Measurements from ENCODE around the gene PITPNB.

Gene PITPNB

DNA sequence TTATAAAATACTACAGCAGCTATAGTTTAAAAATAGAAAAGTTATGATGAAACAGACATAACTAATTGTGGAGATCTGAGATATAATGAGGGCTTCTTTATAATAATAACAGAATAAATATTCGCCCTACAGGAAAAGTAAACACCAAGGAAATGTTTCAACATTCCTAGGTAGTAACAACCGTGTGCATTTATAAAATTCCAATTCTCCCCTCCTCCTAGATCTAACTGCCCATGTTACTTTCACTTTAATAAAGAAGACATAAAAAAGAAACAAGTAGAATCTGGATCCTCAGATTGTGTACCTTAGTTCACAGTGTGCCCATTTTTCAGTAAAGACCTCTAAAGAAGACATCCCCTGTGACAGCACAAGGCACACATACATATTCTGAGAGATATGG lies 59.7 kb downstream of the PITPNB start:
- DNase-seq (ENCODE audit: low spot score), result no peak

DNA sequence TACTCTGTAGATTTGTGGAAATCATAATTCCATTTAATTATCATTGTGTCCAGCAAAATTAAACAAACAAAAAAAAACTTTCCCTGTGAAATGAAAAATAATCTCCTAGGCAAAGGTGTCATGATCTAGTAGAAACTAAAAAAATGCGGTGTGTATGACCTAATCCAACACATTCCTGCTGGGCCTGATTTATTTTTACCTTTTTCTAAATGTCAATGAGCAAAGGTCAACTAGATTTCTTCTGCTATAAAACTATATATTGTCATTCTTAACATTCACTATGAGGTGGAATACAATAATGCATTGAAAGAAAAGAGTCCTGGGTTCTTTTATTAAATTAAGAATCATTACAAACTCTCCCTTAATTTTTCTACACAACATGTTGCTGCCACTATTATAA lies 60.4 kb downstream of the PITPNB start:
- DNase-seq (ENCODE audit: low spot score), result no peak

DNA sequence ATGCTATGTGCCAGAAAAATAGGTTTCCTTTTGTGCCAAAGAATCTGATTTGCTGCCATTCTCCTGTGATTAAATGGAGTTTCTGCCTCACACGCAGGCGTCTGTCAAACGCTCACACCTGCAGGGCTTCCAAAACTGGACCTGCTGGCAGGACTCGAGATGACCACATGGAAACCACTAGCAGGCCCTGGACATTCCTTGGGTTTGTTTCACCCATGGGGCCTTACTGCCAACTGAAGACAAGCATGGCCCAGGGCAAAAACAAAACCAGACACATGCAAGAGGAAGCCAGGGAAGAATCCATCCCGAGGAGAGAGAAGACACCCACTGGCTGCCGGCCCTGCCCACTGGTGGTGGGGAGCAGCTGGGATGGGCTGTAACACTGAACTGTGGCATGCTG lies 61.6 kb downstream of the PITPNB start:
- DNase-seq (ENCODE audit: low spot score), result no peak

DNA sequence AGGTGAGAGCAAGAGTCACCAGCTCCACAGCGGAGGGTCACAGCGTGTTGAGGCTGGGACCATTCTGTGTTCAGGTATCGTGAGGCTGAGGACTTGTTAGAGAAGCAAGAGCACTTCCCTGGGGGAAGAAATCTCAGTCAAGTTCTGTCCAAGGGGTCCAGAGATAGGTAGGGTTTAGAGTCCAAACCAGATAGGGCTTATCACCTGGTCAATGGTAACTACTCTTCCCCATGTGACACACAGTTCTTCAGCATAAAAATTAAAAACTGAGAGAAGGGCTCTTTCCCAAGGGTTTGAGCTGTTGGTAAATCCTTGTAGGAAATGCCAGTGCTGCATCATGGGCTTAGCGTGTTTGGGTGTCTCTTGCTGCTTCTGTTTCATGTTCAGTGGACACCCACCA lies 62.7 kb downstream of the PITPNB start:
- DNase-seq (ENCODE audit: low spot score), result no peak

DNA sequence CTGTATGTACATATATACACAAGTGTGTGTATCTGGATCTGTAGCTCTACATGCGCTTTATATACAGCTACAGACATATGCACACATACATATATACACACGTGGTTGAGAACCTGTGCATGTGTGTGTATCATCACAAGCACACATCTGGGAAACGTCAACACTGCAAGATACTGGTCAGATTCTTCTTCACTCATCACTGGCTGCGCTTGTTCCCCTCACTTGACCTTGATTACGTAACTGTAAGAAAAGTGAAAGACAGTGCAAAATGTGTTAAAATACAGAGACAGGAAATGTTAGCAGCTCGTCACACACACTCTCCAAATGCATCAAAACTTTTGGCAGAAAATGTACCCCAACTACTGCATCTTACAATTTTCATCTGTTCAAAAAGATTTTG lies 65.6 kb downstream of the PITPNB start:
- no peak for DNase-seq (ENCODE audit: low spot score)

DNA sequence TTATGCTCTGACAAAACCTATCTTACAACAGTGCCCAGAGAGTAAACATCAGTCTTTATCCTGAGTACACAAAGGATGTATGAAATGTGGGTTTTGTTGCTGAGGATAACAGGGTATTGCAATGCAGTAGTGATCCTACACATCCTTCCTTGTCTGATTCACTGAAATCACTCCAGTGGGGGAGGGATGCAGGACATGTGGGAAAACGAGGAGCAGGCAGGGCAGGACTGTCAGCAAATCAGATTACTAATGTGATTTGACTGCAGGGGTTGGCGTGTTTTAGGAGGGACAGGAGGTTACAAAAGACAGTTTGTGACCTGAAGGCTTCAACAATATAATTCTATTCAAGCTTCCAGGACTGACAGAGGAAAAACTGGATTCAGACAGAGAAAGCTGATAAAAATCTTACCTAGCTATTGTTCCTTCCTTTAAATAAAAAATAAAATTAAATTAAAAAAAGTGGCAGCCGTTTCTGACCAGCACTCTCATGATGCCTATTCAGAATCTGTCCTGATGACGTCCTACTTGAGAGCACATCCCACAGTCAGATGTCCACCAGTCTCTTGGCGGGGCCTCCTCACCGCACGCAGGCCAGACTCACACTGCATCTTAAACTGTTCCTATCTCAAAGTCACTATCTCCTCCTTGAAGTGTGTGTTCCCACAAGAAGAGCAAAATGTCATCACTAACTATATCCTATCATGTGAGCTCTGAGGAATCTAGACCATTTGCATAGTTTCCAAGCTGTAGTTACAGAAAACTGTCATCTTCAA lies 66.9 kb downstream of the PITPNB start:
- DNase-seq (ENCODE audit: low spot score), result no peak

DNA sequence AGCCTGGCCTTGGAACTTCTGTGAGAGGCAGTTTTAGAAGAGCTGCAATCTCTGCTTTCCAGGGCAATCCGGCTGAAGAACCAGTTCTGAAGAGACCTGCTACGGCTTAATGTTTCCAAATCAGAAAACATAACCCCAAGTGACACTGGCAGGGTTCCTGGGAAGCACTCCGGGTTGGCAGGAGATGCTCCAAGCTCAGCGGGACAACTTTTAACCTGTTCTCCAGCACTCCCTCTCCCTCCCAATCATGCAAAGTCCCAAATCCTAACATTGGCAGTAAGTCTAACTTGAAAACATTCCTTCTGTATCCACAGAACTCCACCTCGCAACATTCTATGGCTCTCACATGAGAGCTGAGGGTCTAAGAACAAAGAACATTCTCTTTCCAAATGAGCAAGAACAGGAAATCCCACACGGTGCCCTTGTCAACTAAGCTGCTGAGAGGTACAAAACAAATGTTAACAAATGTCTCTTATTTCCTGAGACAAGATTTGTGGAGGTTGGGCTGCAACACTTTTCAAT lies 69.0 kb downstream of the PITPNB start:
- DNase-seq (ENCODE audit: low spot score), result no peak

DNA sequence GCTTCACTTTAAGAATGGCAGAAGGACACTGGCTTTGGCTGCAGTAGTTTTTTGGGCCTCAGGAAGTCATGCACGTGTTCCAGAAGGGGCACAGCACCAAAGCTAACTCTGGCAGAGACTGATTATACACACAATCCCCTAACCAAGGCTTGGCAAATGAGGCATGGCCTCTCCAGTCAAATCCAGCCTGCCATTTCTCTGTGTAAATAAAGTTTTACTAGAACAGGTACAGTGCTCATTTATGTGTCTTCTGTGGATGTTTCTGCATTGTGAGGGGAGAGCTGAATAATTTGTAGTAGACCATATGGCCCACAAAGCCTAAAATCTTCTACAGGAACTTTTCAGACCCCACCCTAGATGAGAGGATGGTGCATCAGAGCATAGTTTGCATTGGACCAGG lies 71.1 kb downstream of the PITPNB start:
- no peak for DNase-seq (ENCODE audit: low spot score)

DNA sequence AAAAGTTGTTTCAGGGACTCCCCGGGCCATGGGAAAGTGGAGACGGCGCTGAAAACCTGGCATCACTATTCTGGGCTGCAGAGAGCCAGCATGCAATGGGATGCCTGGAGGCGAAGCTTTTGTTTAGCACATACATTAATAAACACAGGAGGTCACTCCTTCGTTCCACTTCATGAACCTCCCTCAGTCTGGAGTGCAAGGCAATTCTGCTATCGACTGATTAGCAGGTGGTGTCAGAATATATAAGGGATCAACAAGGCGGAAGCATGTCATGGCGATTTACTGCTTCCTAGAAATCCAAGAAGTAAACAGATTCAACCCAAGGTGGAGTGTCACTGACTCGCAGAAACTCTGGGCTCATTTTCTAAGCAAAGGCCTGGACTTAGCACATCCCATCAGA lies 72.1 kb downstream of the PITPNB start:
- no peak for DNase-seq (ENCODE audit: low spot score)

DNA sequence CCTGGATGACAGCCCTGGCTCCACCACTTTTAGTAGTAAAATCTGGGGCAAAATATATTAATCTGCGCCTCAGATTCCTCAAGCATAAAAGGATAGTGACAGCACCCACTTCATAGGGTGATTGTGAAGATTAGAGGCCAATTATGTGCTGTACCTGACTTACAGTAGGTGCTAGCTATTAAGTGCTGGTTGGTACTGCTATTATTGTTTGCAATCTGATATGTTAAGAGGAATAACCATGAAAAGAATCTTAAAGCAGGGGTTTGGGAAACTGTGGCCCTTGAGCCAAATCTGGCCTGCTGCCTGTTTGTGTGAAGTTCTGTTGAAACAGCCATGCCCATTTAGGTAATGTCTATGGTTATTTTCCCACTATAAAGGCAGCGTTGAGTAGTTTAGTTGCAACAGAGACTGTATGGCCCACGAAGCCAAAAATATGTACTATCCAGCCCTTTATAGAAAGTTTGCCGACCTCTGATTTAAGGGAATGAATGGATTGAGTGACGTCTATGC lies 72.8 kb downstream of the PITPNB start:
- DNase-seq (ENCODE audit: low spot score), result no peak

DNA sequence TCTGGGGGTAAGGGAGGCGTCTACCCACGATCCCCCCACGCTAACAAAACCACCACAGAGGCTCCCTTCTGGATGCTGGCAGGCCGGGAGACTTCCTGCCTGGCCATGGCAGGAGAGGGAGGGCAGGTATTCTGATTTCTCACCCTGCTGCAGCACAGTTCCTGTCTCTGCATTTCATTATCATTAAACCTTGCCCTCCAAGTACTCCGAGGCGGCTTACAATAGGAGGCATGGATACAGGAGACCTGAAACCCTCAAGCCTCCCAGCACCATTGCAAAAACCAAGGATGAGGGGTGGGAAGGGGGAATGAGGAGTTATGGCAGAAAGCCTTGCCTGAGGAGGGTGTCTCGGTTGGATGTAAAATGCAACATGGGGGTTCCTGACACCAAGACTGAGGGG lies 73.4 kb downstream of the PITPNB start:
- no peak for DNase-seq (ENCODE audit: low spot score)

DNA sequence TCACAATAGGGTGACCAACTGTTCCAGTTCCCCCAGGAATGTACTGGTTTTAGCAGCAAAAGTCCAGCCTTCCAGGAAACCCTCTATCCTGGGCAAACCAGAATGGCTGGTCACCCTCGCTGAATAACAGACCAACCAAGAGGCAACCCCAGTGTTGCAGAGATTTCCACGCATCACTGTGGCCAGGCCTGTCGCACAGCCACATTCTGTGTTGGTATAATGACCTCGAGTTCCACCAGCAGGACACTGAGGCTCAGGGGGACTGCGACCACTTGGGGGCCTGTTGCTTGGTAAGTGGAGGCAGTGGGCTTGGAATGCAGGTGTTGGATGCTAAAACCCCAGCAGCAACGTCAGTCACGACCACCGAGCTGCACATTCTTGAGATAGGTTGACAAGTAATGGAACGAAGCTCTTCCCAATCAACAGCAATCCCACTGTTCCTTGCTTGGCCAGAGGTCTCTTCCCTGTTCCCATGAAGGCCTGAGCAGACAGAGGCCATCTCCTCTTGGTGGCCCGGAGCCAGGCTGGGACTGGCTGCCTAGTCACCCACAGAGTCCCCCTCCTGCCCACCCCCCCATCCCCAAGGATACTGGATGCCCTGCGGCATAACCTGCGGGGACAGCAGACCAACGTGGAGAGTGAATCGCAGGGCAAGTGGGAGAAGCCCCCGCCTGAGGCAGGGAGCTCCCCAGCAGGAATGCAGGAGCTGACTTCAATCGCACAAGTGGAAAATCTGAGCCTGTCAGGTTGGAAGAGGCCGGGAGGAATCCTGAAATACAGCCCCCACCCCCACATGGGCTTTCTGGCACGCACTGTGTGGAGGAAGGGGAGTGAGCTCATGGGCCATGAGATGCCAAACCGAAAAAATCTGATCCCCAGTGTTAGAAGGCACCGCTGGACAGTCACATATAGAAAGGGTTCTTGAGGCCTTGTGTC lies 74.1 kb downstream of the PITPNB start:
- no peak for DNase-seq (ENCODE audit: low spot score)

DNA sequence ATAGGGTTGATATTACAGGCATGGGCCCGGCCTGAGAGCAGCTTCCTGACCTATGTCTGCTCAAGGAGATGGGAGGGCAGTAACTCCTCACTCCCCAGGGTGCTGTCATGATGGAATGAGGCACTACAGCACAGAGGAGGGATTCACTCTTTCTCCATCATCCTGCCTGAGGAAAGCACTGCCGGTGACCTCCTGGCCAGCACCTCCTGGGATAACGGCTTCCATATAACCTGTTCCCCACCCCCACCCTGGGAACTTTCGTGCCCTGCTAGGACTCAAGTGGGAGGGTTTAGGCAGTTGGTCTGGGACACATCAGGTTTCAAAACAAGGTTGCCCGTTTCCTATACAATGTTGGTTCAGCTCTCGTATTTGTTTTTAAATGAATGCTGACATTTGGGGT lies 74.8 kb downstream of the PITPNB start:
- no peak for DNase-seq (ENCODE audit: low spot score)

DNA sequence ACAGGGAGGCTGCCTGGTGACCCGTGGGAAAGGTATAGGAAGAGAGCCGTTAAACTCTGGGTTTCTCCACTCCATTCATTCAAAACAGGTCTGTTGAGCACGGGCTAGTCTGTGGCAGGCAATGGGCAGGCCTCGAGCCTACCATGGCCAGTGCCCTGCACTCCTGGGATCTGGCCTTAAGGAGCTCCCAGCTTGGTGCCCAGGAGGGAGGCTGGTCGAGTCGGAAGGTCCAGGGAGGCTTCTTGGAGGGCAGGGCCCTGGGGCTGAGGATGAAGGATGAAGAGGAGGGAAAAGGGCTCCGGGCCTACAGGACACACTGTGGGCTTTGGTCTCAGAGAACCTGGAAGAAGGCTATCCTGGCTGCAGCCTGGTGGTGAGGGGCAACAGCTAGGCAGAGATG lies 75.6 kb downstream of the PITPNB start:
- DNase-seq (ENCODE audit: low spot score), result no peak

DNA sequence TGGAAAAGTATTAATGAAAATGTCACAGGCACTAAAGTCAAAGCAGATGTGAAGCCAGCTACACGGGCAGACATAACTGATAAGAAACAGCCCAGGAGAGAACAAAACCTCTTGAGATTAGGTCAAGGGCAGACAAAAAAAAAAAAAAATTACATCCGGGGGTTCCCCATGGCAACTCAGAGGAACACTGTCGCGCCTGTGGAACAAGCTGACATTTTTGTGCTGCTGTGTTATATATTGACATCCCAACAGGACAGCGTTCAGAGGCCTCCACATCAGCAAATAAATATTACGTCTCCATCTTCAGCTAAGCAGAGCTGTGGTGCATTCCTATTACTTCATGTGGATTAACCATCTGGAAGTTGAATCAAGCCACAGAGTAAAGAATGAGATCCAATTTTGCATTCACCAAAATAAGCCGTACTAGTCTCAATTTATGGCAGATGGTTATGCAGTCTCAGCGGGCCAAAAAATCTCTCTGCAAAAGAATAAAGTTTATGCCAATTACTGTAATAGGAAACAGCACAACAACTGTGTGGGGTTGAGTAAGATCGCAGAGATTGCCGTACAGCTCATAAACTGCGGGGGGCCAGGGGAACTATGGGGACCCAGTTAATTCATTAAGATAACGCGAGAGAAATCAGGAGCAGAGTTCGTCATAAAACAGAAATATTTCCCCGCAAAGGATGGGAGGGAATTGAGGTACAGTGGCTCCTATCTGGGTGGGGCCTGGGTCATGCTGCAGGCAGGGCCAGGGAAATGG lies 76.2 kb downstream of the PITPNB start:
- DNase-seq (ENCODE audit: low spot score), result no peak

DNA sequence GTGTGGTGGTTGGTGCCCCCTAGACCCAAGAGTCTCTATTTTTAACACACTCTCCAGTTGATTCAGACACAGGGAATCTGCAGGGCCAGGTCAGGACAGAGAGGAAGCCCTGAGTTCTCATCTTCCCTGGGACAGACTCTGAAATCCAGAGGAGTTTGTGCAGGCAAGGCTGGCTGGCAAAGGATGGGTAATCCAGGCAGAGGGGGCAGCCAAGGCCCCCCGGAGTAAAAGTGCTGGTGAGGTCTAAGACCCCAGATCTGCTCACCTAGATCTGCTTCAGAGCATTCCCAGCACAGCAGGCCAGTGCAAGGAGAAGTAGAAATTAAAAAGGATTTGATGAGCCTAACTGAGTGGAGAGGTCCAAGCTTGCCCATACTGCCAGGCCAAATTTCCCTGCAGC lies 76.9 kb downstream of the PITPNB start:
- no peak for DNase-seq (ENCODE audit: low spot score)

DNA sequence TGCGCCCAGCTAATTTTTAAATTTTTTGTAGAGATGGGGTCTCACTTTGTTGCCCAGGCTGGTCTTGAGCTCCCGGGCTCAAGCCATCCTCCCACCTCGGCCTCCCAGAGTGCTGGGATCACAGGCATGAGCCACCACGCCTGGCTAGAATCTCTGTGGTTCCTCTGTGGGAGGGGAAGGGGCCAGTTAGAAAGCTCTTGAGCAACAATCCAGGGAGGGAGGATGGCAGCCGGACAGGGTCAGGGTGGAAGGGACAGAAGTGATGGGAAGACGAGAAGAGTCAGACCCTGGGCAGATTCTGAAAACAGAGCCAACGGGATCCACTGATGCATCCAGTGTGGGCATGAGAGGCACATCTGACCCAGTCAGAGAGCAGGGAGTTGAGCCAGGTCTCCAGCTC lies 78.6 kb downstream of the PITPNB start:
- no peak for DNase-seq (ENCODE audit: low spot score)

DNA sequence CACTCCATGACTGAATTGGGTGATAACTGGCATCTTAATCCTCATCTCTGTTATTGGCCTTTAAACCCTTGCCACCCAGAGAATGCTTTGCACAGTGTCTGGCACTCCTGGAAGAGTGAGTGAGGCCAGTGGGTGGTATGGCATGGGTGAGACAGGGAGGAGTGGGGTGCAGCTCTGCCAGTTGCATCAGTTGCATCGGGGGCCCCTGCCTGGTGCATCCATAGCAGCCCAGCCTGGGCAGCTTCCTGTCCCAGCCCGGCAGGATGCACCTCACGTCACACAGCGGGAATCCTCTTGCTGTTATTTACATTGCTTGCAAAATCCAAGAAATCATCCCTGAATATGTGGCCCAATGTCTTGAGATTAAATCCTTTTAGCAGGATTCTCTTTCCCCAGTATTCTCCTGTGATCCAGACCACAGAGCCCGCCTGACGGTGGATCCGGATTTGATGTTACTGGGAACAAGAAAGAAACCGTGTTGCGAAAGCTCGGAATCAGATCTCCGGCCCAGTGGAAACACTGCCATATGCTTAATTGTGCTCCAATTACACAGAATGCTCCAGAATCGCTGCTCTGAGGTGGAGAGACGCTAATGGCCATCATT lies 79.9 kb downstream of the PITPNB start:
- no peak for DNase-seq (ENCODE audit: low spot score)

DNA sequence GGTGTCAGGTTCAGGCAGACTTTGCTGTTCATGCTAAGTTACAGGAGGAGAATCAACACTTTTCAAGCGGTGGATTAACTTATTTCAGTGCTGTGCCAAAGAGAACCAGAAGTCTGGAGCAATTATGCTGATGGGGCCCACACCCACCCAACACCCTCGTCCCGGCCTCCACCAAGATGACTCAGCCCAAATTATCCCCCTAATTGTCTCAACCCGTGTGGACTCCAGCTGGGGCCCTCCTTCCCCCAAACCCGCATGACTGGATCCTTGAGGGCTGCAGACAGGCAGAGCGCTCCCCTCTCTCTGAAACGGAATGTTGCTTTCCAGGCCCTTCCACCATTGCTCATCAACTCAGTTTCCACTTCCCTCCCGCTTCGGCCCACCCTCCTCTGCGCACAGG lies 82.9 kb downstream of the PITPNB start:
- no peak for DNase-seq (ENCODE audit: low spot score)

DNA sequence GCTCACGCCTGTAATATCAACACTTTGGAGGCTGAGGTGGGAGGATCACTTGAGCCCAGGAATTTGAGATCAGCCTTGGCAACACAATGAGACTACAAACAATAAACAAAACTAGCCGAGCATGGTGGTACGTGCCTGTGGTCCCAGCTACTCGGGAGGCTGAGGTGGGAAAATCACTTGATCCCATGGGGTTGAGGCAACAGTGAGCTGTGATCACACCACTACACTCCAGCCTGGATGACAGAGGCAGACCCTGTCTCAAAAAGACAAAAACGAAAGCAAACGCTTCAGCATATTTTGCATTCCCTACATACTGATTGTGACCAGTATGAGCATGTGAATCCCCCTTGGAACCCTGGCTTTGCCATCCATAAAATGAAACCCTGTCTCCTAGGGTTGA lies 83.6 kb downstream of the PITPNB start:
- no peak for DNase-seq (ENCODE audit: low spot score)

DNA sequence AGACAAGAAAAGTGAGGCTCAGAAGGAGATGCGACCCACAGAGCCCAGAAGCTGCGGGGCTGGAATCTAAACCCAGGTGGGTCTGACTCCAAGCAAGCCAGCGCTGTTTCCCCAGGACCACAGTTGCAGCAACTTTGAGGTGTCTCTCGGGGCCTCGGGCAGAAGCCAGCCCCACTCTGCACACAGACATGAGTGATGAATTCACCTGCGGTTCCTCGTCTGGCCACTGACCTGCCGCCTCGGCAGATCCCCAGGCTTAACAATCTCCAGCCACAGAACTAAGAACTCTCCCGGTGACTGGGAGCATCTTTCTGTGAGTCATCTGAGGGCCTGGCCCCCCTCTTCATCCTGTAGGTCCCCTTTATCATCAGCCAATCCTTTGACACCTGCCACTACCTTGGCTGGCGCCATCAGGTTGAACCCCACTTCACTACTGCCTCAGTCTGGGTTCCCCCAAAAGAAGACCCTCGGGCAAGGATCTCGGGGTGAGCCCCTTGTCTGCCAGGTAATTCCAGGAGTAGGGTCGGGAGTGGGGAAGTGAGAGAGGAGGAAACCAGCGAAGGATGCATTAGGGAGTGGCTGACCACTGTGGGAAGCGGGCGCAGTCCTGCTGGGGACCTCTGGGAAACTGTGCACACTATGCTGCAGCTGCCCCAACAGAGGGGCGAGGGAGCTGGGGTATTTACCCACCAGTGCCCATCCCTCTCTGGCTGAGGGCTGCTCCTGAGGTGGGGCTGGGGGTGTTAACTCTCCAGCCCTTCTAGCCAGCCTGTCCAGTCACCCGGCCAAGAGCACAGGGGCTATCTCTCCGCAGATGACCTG lies 84.5 kb downstream of the PITPNB start:
- no peak for DNase-seq (ENCODE audit: low spot score)
